Glomerular visceral epithelial cell (primary cell): ENCODE data around the gene SDK1.
"Not testable (repeated sequence)": the region's sequence is repeated elsewhere in the genome, so short reads cannot be mapped to it uniquely, and the experiment has no call there.

Source experiments
- DNase-seq: peaks from one replicate; pipeline ENCODE4 v3.0.0-alpha.2; 2016; ENCODE audit errors: extremely low spot score

The SDK1 gene

GRCh38 chr7:4070214-4070613 lies 769.2 kb downstream of the SDK1 start:
- DNase-seq = no peak

- DNase-seq = no peak
These were observed 770.5 kb downstream of the SDK1 start for GRCh38 chr7:4071370-4072058.

DNA sequence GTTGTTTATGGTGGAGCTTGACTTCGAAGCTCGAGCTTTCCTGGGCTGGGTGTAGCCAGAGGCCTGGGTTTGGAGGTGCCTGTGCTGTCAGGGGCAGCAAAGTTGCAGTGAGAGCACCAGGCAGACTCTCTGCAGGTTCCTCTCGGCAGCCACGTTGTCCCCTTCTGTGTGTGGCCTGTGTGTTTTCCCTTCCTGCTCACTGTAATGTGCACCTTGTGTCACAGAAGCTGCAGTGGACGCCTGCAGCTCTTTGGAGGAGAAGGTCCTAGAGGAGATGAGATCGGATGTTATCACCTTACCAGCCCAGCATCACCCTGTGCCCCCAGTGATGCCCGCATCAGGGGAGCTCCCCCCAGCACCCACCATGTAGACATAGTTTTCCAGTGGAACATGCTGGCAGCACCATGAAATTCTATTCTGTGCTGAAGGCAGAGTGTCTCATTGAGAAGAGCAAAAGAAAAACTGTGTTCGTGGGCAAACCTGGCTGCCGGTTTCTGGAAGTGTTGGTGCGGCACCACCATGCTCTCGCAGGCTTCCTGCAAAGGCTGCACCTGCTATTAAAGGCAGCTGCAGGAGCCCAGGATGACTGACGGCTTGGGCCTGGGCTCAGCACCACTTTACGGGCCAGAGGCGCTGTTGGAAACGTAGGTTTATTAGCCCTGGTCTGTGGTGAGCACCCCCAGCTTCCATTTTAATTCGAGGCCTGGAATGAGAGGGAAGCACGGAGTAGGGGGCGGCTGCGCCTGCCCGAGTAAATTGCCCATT lies 771.3 kb downstream of the SDK1 start:
- DNase-seq = no peak

GRCh38 chr7:4073052-4073451 lies 772.0 kb downstream of the SDK1 start:
- no peak for DNase-seq

DNA sequence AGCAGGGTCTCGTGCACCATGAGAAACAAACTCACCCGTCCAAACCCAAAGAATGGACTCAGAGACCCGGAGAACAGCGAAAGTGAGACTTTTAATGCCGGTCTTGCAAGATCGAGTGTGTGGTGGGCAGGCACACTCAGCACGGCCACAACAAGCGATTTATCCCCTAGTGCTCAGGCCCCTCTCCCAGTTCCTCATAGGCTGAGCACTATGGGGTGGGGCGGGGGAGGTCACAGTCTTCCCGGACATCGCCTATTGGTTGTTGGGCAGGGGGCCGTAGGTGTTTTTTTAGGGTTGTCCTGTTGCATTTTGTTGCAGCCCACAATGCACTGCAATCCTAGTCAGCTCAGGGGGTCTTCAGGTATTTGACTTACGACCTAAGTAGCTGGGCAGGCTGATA lies 772.7 kb downstream of the SDK1 start:
- no peak for DNase-seq

GRCh38 chr7:4074407-4074806 lies 773.4 kb downstream of the SDK1 start:
- no peak for DNase-seq

- DNase-seq = no peak
These were observed 773.9 kb downstream of the SDK1 start for GRCh38 chr7:4074994-4075393.

DNA sequence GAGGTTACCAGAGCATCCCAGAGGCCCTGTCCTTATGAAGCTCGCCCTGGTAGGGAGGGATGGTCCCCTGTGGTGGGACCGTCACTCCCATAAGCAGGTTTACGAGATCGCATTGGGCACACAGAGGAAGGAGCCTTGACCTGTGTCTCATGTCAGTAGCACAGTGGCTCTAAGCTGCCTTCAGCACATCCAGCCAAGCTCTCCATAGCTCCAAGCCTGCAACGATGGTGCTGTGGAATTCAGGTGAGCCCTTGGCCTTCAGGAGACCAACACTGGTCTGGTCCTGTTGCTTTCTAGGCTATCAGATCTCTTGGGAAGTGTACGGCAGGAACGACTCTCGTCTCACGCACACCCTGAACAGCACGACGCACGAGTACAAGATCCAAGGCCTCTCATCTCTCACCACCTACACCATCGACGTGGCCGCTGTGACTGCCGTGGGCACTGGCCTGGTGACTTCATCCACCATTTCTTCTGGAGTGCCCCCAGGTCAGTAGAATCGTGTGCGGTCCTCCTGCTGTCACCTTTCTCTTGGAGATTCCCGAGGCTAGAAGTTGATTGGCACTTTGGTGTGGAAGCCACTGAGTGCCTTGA lies 775.7 kb downstream of the SDK1 start:
- DNase-seq = no peak

- no peak for DNase-seq
These were observed 776.9 kb downstream of the SDK1 start for GRCh38 chr7:4077980-4078379.

DNA sequence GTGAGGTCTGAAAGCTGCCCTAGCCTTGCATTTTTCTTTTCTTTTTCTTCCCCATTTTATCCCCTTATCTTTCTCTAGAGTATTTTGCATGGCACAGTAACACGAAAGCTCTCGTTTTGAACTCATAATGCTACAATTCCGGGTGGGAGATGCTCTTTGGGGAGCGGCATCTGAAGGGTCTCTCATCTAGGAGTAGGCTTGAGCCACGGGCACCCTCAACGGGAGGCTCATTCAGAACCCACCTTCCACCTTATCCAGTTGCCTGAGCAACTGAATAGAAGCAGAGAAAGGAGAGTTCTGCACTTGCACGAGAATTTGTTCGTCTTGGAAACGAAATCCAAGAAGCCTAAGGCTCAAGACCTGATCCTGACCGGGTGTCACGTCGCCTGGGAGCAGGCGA lies 777.5 kb downstream of the SDK1 start:
- no peak for DNase-seq

DNA sequence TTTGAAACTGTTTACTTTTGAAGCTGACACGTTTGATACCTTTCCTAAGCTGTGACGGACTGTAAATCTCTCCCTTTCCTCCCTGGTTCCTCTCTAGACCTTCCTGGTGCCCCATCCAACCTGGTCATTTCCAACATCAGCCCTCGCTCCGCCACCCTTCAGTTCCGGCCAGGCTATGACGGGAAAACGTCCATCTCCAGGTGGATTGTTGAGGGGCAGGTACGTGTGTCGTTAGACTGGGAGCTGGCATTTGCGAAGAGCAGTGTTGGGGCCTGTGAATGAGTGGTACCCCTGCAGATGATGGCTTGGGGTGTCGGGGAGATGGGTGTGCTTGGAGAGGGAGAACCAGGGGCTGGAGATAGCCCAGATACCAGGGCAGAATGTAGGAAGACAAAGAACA lies 778.3 kb downstream of the SDK1 start:
- no peak for DNase-seq

- DNase-seq = no peak
These were observed 778.9 kb downstream of the SDK1 start for GRCh38 chr7:4079956-4080355.

DNA sequence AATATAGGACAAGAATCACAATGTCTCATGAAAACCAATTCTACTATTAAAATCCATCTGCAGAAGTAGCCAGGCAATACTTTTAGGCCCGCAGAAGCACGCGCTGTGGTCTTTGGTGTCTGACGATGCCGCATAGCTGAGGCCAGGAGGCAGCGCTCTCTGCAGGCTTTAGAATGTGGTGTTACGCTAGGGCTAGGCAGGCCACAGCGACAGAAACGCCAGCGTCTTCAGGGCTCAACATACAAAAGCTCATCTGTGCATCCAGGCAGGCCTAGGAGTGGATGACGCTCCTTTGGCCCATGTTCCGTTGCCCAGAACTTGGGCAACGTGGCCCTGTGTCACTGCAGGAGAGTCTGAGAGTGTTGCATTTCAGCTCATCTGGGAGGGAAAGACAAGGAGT lies 779.9 kb downstream of the SDK1 start:
- DNase-seq = no peak

- no peak for DNase-seq
These were observed 782.5 kb downstream of the SDK1 start for GRCh38 chr7:4083513-4083912.

DNA sequence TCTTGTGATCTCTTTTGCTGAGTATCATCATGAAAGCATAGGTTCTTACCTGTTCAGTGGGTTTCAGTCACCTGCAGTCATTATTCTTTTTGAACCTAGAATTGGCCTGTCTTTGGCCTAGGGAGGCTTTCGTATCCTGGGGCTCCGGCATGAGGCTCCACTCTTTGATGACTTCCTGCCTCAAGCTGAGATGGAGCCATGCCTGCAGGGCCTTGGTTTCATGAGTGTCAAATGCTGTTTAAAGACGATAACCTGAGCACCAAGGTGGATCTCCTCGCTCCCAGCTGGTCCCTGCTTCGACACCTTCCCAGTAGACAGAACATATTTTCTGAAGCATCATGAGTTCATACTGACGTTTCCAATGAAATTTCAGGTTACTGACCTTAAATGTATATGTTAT lies 783.2 kb downstream of the SDK1 start:
- DNase-seq = no peak

- DNase-seq = no peak
These were observed 785.1 kb downstream of the SDK1 start for GRCh38 chr7:4085937-4086691.

DNA sequence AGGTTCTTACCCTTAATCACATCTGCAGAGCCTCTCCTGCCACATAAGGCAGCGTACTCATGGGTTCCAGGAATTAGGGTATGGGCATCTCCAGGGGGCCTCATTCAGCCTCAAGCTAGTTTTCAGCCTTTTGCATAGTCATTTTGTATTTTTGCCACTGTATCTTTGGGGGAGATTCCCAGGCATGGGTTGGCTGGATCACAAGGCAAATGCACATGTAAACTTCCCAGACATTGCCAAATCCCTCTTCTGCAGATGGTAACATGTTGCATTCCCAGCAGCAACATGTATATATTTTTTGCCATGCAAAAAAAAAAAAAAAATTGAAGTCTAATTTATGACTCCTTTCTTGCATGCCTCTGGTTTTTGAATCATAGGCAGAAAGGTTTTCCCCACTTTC lies 785.7 kb downstream of the SDK1 start:
- DNase-seq = no peak

- peak; percentile 23 for DNase-seq
These were observed 790.7 kb downstream of the SDK1 start for GRCh38 chr7:4091767-4092166.

DNA sequence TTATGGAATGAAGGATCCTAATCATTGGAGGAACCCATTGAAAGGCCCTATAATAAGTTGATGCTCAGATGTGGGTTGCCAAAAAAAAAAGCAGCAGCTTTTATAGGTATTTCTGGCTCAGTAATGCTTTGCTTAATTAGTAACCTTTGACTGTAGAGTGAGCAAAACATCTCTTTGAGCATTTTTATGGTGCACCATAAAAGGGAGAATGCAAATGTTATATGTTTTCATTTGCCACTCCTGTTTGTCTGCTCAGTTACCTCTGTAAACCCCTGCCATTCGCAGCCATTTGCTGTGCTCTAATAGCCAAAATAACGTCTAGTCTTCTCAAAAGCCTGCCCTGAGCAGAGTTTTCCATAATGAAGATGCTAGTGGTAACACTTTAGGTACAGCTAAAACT lies 792.0 kb downstream of the SDK1 start:
- no peak for DNase-seq

DNA sequence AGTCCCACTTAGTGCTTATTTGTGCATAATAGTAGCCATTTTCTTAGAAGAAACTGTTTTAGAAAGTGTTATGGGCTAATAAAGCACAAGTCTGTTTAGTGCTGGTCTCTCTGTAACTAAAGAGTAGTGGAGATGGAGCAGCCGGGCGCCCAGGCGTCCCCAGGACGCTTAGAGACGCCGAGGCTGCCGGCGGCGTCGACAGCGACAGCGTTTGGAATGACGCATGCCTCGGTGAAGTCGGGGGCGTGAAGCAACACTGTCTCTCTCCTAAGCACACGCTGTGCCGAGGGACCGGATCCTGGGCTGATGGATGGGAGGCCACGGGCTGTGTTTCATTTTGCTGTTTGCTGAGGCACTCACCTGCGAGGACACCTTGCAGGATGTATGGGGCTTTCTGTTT lies 792.4 kb downstream of the SDK1 start:
- DNase-seq = no peak

DNA sequence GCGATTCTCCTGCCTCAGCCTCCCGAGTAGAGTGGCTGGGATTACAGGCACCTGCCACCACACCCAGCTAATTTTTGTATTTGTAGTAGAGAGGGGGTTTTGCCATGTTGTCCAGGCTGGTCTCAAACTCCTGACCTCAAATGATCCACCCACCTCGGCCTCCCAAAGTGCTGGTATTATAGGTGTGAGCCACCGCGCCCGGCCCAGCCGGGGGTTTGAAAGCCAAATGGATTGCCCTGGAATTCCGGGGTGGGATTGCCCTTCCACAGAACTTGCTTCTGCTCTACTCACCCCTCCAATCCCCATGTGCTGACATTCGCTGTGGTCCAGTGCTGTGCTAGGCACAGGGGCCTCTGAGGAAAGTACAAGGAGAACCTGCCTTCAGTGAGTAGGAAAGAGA lies 793.1 kb downstream of the SDK1 start:
- DNase-seq = not testable (repeated sequence)

GRCh38 chr7:4097001-4097609 lies 796.1 kb downstream of the SDK1 start:
- no peak for DNase-seq
